Brain microvascular endothelial cell (primary cell): ENCODE measurements around the gene PTPRN2.

Source experiments
- DNase-seq: peaks from one replicate; pipeline ENCODE4 v3.0.0-alpha.2; 2020
- H3K27ac ChIP-seq: fragments of 250-450 bp; sonication (Bioruptor Pico); 2 replicates; pipeline ENCODE4 v1.5.1; 2020; ENCODE audit warnings: mild to moderate bottlenecking, moderate library complexity
- H3K27me3 ChIP-seq: fragments of 250-450 bp; sonication (Bioruptor Pico); replicated peaks from 2 replicates; pipeline ENCODE4 v1.5.1; 2020; ENCODE audit warnings: mild to moderate bottlenecking
- H3K36me3 ChIP-seq: fragments of 250-450 bp; sonication (Bioruptor Pico); replicated peaks from 2 replicates; pipeline ENCODE4 v1.5.1; 2020; ENCODE audit warnings: mild to moderate bottlenecking
- H3K4me3 ChIP-seq: 2 replicates; pipeline ENCODE4 v1.5.1; 2011; ENCODE audit warnings: low read depth, mild to moderate bottlenecking, control low read depth, low read length, moderate library complexity
- CTCF ChIP-seq: IDR thresholded peaks from 2 replicates; pipeline ENCODE4 v1.5.1; 2011; ENCODE audit warnings: low read depth, mild to moderate bottlenecking, moderate library complexity, low read length, control low read depth, inconsistent platforms; ENCODE audit errors: missing control alignments
- in situ Hi-C: cut with HindIII; loops from 2 replicates; pipeline ENCODE4 v1.10.0; 2017; ENCODE audit warnings: low sequenced_read_pairs, low pct_ligation_motif_present

The PTPRN2 gene

GRCh38 chr7:158362912-158363905, 224.4 kb downstream of the PTPRN2 start:
- no peak for DNase-seq
- Histone ChIP-seq H3K4me3 (no peak overlapping the region), H3K36me3 (no peaks in the 10 kb centered on the region), H3K27ac (no peak overlapping the region), H3K27me3 (no peaks in the 10 kb centered on the region)
- TF ChIP-seq CTCF: no peak
- in situ Hi-C loops: no loop called here

GRCh38 chr7:158362001-158362400, 225.6 kb downstream of the PTPRN2 start:
- no peak for DNase-seq
- Histone ChIP-seq H3K4me3 (no peak overlapping the region), H3K27ac (no peak overlapping the region), H3K27me3 (no peaks in the 10 kb centered on the region), H3K36me3 (no peaks in the 10 kb centered on the region)
- TF ChIP-seq CTCF: no peak
- in situ Hi-C loops: no loop called here

- in situ Hi-C loops: no loop called here
- no peak for DNase-seq
- Histone ChIP-seq H3K36me3 (no peaks in the 10 kb centered on the region), H3K27me3 (no peaks in the 10 kb centered on the region), H3K27ac (no peak overlapping the region), H3K4me3 (no peak overlapping the region)
- no peak for TF ChIP-seq CTCF
Measured at GRCh38 chr7:158361326-158361946, 226.2 kb downstream of the PTPRN2 start.

- Histone ChIP-seq H3K4me3 (no peak overlapping the region), H3K27me3 (no peaks in the 10 kb centered on the region), H3K36me3 (no peaks in the 10 kb centered on the region), H3K27ac (no peak overlapping the region)
- no peak for DNase-seq
- in situ Hi-C loops: no loop called here
- TF ChIP-seq CTCF: no peak
Measured at GRCh38 chr7:158358926-158359645, 228.5 kb downstream of the PTPRN2 start.

GRCh38 chr7:158357898-158358821, 229.5 kb downstream of the PTPRN2 start:
- H3K27ac ChIP-seq: no peak overlapping the region
- DNase-seq: no peak
- in situ Hi-C loops: no loop called here
- no peak for TF ChIP-seq CTCF
- no peak overlapping the region for H3K4me3 ChIP-seq
- H3K27me3 ChIP-seq: no peaks in the 10 kb centered on the region
- no peaks in the 10 kb centered on the region for H3K36me3 ChIP-seq
